IMR-90 (cell line): ENCODE results near the gene PRR29. TPM values are rescaled to one million over a fixed set of nuclear protein-coding genes. Genes with fewer than 3 reads are reported as not detected.

Experiments
- ATAC-seq: fragments of 200-7000 bp; cut with Tn5 transposase; 2 replicates; pipeline ENCODE4 v1.9.1; 2020; ENCODE audit warnings: low read depth, mild to moderate bottlenecking, moderate library complexity
- BruUV-seq: library from RNA; stranded (reverse); fragments of 400-500 nt; replicated peaks from 2 replicates; lab custom pipeline; 2021; lab: Mats Ljungman, UMichigan
- CTCF ChIA-PET: fragments of 300-600 bp; formaldehyde crosslinking; extraction: SDS; loops from one replicate; lab custom pipeline; 2021; ENCODE audit warnings: antibody characterized with exemption; lab: Yijun Ruan, JAX
- POLR2A ChIA-PET: fragments of 300-600 bp; sonication (Branson Sonifier 250); formaldehyde crosslinking; loops from one replicate; lab custom pipeline; 2022; ENCODE audit warnings: antibody characterized with exemption; ENCODE audit not compliant: unreplicated experiment; lab: Charles Lee
- DNase-seq: peaks from one replicate; pipeline ENCODE4 v3.0.0; 2013
- H2AFZ ChIP-seq: replicated peaks from 2 replicates; pipeline ENCODE3; 2013; ENCODE audit warnings: low read length, mild to moderate bottlenecking; ENCODE audit not compliant: poor library complexity
- H2AK5ac ChIP-seq: 2 replicates; pipeline ENCODE4 v1.6.1; 2013; ENCODE audit warnings: low read depth, low read length, inconsistent platforms
- H2AK9ac ChIP-seq: replicated peaks from 2 replicates; pipeline ENCODE3; 2013; ENCODE audit warnings: mild to moderate bottlenecking, low read depth, low read length, moderate library complexity; ENCODE audit not compliant: poor library complexity
- H2BK120ac ChIP-seq: 2 replicates; pipeline ENCODE4 v1.6.1; 2013; ENCODE audit warnings: low read depth, low read length, inconsistent platforms
- H2BK15ac ChIP-seq: 3 replicates; pipeline ENCODE4 v1.6.1; 2013; ENCODE audit warnings: low read depth, low read length, inconsistent platforms
- H2BK20ac ChIP-seq: 2 replicates; pipeline ENCODE4 v1.6.1; 2013; ENCODE audit warnings: low read depth, mild to moderate bottlenecking, inconsistent platforms, low read length, moderate library complexity
- H2BK5ac ChIP-seq: 2 replicates; pipeline ENCODE4 v1.6.1; 2013; ENCODE audit warnings: mild to moderate bottlenecking, low read depth, low read length, inconsistent platforms; ENCODE audit not compliant: poor library complexity, severe bottlenecking
- H3K14ac ChIP-seq: replicated peaks from 2 replicates; pipeline ENCODE4 v1.6.1; 2013; ENCODE audit warnings: low read depth, low read length, inconsistent platforms
- H3K18ac ChIP-seq: 2 replicates; pipeline ENCODE4 v1.6.1; 2013; ENCODE audit warnings: low read depth, low read length, control low read depth
- H3K23ac ChIP-seq: 2 replicates; pipeline ENCODE4 v1.6.1; 2013; ENCODE audit warnings: low read depth, low read length, inconsistent platforms
- H3K27ac ChIP-seq: 2 replicates; pipeline ENCODE4 v1.5.1; 2013; ENCODE audit warnings: mild to moderate bottlenecking, control low read depth, low read length; ENCODE audit not compliant: insufficient read depth
- H3K27me3 ChIP-seq: 2 replicates; pipeline ENCODE4 v1.6.1; 2013; ENCODE audit warnings: low read length; ENCODE audit not compliant: control insufficient read depth, insufficient read depth
- H3K36me3 ChIP-seq: 2 replicates; pipeline ENCODE4 v1.6.1; 2013; ENCODE audit warnings: low read length, mixed read lengths; ENCODE audit not compliant: control insufficient read depth, insufficient read depth
- H3K4ac ChIP-seq: 2 replicates; pipeline ENCODE4 v1.6.1; 2013; ENCODE audit warnings: low read depth, low read length, inconsistent platforms
- H3K4me1 ChIP-seq: 2 replicates; pipeline ENCODE4 v1.6.1; 2013; ENCODE audit warnings: low read length, mixed read lengths; ENCODE audit not compliant: control insufficient read depth, insufficient read depth
- H3K4me2 ChIP-seq: 2 replicates; pipeline ENCODE4 v1.6.1; 2013; ENCODE audit warnings: low read depth, mild to moderate bottlenecking, control low read depth, low read length, moderate library complexity
- H3K4me3 ChIP-seq: 2 replicates; pipeline ENCODE4 v1.5.1; 2013; ENCODE audit warnings: low read depth, mild to moderate bottlenecking, control low read depth, low read length, moderate library complexity; ENCODE audit not compliant: insufficient read depth
- H3K56ac ChIP-seq: 2 replicates; pipeline ENCODE4 v1.6.1; 2013; ENCODE audit warnings: low read length, inconsistent platforms; ENCODE audit not compliant: insufficient read depth; ENCODE audit errors: extremely low read depth
- H3K79me1 ChIP-seq, 2 experiments: 2 replicates each; pipeline ENCODE4 v1.6.1; 2013; ENCODE audit warnings: low read length in 2 of 2, inconsistent platforms in 1 of 2, low read depth in 1 of 2
- H3K9ac ChIP-seq: 2 replicates; pipeline ENCODE4 v1.6.1; 2013; ENCODE audit warnings: low read depth, low read length, control low read depth
- H3K9me1 ChIP-seq: 2 replicates; pipeline ENCODE4 v1.6.1; 2013; ENCODE audit warnings: low read length, inconsistent platforms; ENCODE audit not compliant: insufficient read depth
- H3K9me3 ChIP-seq: 2 replicates; pipeline ENCODE4 v1.6.1; 2013; ENCODE audit warnings: low read length; ENCODE audit not compliant: control insufficient read depth, insufficient read depth
- H4K20me1 ChIP-seq: 2 replicates; pipeline ENCODE4 v1.6.1; 2013; ENCODE audit warnings: low read length, inconsistent platforms; ENCODE audit not compliant: insufficient read depth
- H4K5ac ChIP-seq: 2 replicates; pipeline ENCODE4 v1.6.1; 2013; ENCODE audit warnings: mild to moderate bottlenecking, low read depth, low read length, control low read depth
- H4K8ac ChIP-seq, 2 experiments: 2 replicates each; pipeline ENCODE4 v1.6.1; 2013; ENCODE audit warnings: low read depth in 2 of 2, low read length in 2 of 2, control low read depth in 1 of 2, inconsistent platforms in 1 of 2
- H4K91ac ChIP-seq: 2 replicates; pipeline ENCODE4 v1.6.1; 2013; ENCODE audit warnings: low read depth, low read length, inconsistent platforms; ENCODE audit not compliant: insufficient read depth
- MXI1 ChIP-seq: IDR thresholded peaks from 2 replicates; pipeline ENCODE4 v1.6.1; 2012; ENCODE audit warnings: low read depth, mild to moderate bottlenecking, low read length, moderate library complexity, borderline replicate concordance
- POLR2A ChIP-seq: IDR thresholded peaks from 2 replicates; pipeline ENCODE4 v1.6.1; 2012; ENCODE audit warnings: mild to moderate bottlenecking, low read depth, low read length
- RFX5 ChIP-seq: IDR thresholded peaks from 2 replicates; pipeline ENCODE4 v1.8.0; 2012; ENCODE audit warnings: low read depth, mild to moderate bottlenecking, low read length, moderate library complexity
- SMC3 ChIP-seq: fragments of 150-350 bp; IDR thresholded peaks from 2 replicates; pipeline ENCODE4 v1.6.1; 2016; ENCODE audit warnings: low read depth, mild to moderate bottlenecking, antibody characterized with exemption, low read length, moderate library complexity
- WGBS, 2 experiments: methylation state at CpG; one replicate each; pipeline versions ENCODE4 v1.1.5 to v1.1.7; 2013; ENCODE audit warnings: missing lambda C conversion rate in 2 of 2; ENCODE audit not compliant: insufficient read length in 1 of 2; ENCODE audit errors: extremely low coverage in 2 of 2; 5-methylcytosine and 5-hydroxymethylcytosine counted together
- dilution Hi-C: fragments of 300-500 bp; cut with HindIII; formaldehyde crosslinking; loops from one replicate; pipeline ENCODE4 v1.14.3; 2018; ENCODE audit warnings: low sequenced_read_pairs; ENCODE audit not compliant: unreplicated experiment
- in situ Hi-C: fragments of 300-500 bp; cut with MboI; formaldehyde crosslinking; loops from 3 replicates; pipeline ENCODE4 v1.14.3; 2019; ENCODE audit warnings: low sequenced_read_pairs, inconsistent platforms, mixed read lengths
- intact Hi-C: fragments of 100-400 bp; cut with micrococcal nuclease; formaldehyde crosslinking; loops from 2 replicates; pipeline ENCODE4 v1.10.0; 2022
- polyA plus RNA-seq, 3 experiments: library from polyadenylated mRNA; depleted of rRNA; stranded (reverse); fragments of >200 nt; gene quantifications; 2 replicates each; pipeline ENCODE4 v1.2.3, GENCODE V29; 2012; ENCODE audit warnings: low replicate concordance in 1 of 3
- total RNA-seq: library from RNA; depleted of rRNA; stranded (reverse); fragments of >200 nt; gene quantifications from 2 replicates; pipeline ENCODE4 v1.2.3, GENCODE V29; 2012

Gene PRR29
- total and polyA plus RNA-seq, 2 of the 4 experiments (the other 2 are of a cell fraction): under 0.01 to 0.17 TPM

DNA sequence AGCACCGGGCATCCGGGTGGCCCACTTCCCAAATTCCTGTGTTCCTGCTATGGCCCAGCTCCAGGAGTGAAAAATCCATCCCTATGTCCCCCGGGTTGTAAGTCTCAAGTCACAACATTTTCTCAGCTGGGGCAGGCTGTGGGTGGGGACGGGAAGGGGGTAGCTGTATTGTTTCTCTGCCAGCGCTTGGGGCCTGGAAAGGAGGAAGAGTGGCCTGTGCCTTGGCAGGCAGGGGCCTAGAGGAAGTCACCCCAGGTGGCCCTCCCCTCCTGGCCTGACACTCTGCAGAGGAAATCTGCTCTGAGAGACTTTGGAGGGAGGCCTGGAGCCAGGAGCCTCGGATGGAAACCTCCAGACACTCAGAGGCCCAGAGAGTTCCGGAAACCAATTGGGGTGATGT is 14.8 kb upstream of the PRR29 start:
- Histone ChIP-seq H2BK120ac (no peak overlapping the region), H3K36me3 (no peaks in the 10 kb centered on the region), H3K9me1 (peaks cover 9% of the 10 kb centered on the region; the same call in 1 of the 2 replicates), H3K56ac (no peak overlapping the region), H3K4me3 (no peak overlapping the region), H3K79me1 (no peaks in the 10 kb centered on the region), H3K4me1 (peaks cover 6% of the 10 kb centered on the region; the same call in 1 of the 2 replicates), H2AK9ac (no peak overlapping the region), H2BK5ac (no peak overlapping the region), H3K14ac (no peak overlapping the region), H2AK5ac (no peak overlapping the region), H2BK15ac (no peak overlapping the region), H2BK20ac (no peak overlapping the region), H3K4me2 (no peak overlapping the region), H3K27ac (no peak overlapping the region), H3K18ac (no peak overlapping the region), H4K8ac (no peak overlapping the region), H3K4ac (no peak overlapping the region), H3K27me3 (0 out of 2 replicates have a peak, but pooled peaks cover 4% of the 10 kb centered on the region), H4K5ac (no peak overlapping the region), H3K9ac (no peak overlapping the region), H4K20me1 (no peaks in the 10 kb centered on the region), H3K23ac (no peak overlapping the region), H2AFZ (no peak overlapping the region), H4K91ac (no peak overlapping the region), H3K9me3 (peaks cover 4% of the 10 kb centered on the region)
- TF ChIP-seq RFX5: no peak
- no peak for TF ChIP-seq MXI1
- no peak for TF ChIP-seq POLR2A
- TF ChIP-seq SMC3: no peak
- intact Hi-C loops (no loop called here), in situ Hi-C loops (no loop called here), dilution Hi-C loops (no loop called here)
- 0% methylated on average over 1 of the region's 7 CpGs; no CpG with 5 or more reads in 1 of the 2 experiments for WGBS, 2 experiments
- no peak for DNase-seq
- ChIA-PET CTCF (no interaction called here), POLR2A (no interaction called here)
- no TSS peak for BruUV-seq
- ATAC-seq: no peak
